ENCODE results near the gene DMBX1.

DMBX1 gene

GRCh38 chr1:46466477-46467182 is 23.0 kb upstream of the DMBX1 start:
- no peak for TF ChIP-seq CTCF (conservative IDR thresholded peaks at IDR 0.05; ENCODE audit: control insufficient read depth, insufficient read depth, low read depth, low read length)
- peak overlapping the region; percentile 40 for H3K4me3 ChIP-seq (ENCODE audit: control insufficient read depth, low read depth, low read length)
- DNase-seq (ENCODE audit: low read depth) = no peak

- DNase-seq (ENCODE audit: low read depth) = no peak
- TF ChIP-seq CTCF (conservative IDR thresholded peaks at IDR 0.05; ENCODE audit: control insufficient read depth, insufficient read depth, low read depth, low read length) = no peak
- peak overlapping the region; percentile 40 for H3K4me3 ChIP-seq (ENCODE audit: control insufficient read depth, low read depth, low read length)
Observed at GRCh38 chr1:46467183-46467504, 22.5 kb upstream of the DMBX1 start.

DNA sequence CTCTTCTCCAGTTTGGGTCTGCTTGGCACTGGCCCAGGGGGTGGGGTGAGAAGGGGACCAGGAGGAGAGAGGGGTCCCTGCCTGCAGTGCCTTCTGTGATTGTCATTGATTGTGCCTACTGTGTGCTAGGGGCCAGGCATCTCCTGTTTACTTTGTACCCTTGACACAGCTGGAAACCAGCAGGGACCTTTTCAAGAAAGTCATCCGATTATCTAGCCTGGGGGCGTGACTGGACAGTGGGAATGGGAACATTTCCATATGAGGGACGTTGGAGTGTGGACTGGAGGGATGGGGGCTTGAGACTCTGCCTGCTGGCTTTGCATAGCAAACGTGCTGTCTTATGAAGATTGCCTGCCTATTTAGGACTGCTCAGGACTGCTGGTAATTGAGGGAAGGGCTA is 19.8 kb upstream of the DMBX1 start:
- no peak for TF ChIP-seq CTCF (conservative IDR thresholded peaks at IDR 0.05; ENCODE audit: control insufficient read depth, insufficient read depth, low read depth, low read length)
- no peak overlapping the region for H3K4me3 ChIP-seq (ENCODE audit: control insufficient read depth, low read depth, low read length)
- DNase-seq (ENCODE audit: low read depth) = no peak

- H3K4me3 ChIP-seq (ENCODE audit: control insufficient read depth, low read depth, low read length) = no peak overlapping the region
- TF ChIP-seq CTCF (conservative IDR thresholded peaks at IDR 0.05; ENCODE audit: control insufficient read depth, insufficient read depth, low read depth, low read length) = no peak
- no peak for DNase-seq (ENCODE audit: low read depth)
Observed at GRCh38 chr1:46471848-46472492, 17.7 kb upstream of the DMBX1 start.

- no peak for DNase-seq (ENCODE audit: low read depth)
- no peak overlapping the region for H3K4me3 ChIP-seq (ENCODE audit: control insufficient read depth, low read depth, low read length)
- no peak for TF ChIP-seq CTCF (conservative IDR thresholded peaks at IDR 0.05; ENCODE audit: control insufficient read depth, insufficient read depth, low read depth, low read length)
Observed at GRCh38 chr1:46472498-46473181, 17.0 kb upstream of the DMBX1 start.

DNA sequence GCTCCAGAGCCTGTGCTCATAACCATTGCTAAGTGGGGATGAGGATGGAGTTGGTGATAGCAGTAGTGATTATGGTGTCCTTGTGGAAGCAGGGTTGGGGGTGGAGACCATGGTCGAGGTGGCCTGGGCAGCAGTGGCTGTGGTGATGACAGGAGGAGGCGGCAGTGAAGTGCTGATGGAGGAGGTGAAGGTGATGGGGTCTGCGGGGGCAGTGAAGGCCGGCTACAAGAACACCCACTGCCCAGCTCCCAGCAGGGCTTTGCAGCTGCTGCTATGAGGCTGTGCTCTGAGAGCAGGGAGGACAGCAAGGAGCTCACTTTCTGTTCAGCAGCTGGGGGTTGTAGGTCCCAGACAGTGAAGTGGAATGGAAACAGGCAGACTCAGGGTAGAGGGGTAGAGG is 15.6 kb upstream of the DMBX1 start:
- TF ChIP-seq CTCF (conservative IDR thresholded peaks at IDR 0.05; ENCODE audit: control insufficient read depth, insufficient read depth, low read depth, low read length) = no peak
- no peak overlapping the region for H3K4me3 ChIP-seq (ENCODE audit: control insufficient read depth, low read depth, low read length)
- no peak for DNase-seq (ENCODE audit: low read depth)

Measured in fibroblast of mammary gland (primary cell).